Measurements from ENCODE around the gene ATP6V0E1.

ATP6V0E1 gene

GRCh38 chr5:172957458-172957857 lies 26.1 kb upstream of the ATP6V0E1 start:
- DNase-seq: no peak

GRCh38 chr5:172958331-172959046 lies 25.1 kb upstream of the ATP6V0E1 start:
- peak; percentile 57 to 71 for DNase-seq

GRCh38 chr5:172959824-172960799 lies 23.5 kb upstream of the ATP6V0E1 start:
- peak in 1 of 2 donors; percentile 7 for DNase-seq

GRCh38 chr5:172969921-172970320 lies 13.7 kb upstream of the ATP6V0E1 start:
- no peak for DNase-seq

GRCh38 chr5:172971482-172971881 lies 12.1 kb upstream of the ATP6V0E1 start:
- DNase-seq: no peak

GRCh38 chr5:172972552-172972951 lies 11.0 kb upstream of the ATP6V0E1 start:
- DNase-seq: no peak

GRCh38 chr5:172973127-172973916 lies 10.2 kb upstream of the ATP6V0E1 start:
- DNase-seq: no peak

- no peak for DNase-seq
Measured at GRCh38 chr5:172973931-172974330, 9.6 kb upstream of the ATP6V0E1 start.

GRCh38 chr5:172975289-172975688 lies 8.3 kb upstream of the ATP6V0E1 start:
- no peak for DNase-seq

- DNase-seq: no peak
Measured at GRCh38 chr5:172979778-172980177, 3.8 kb upstream of the ATP6V0E1 start.

- DNase-seq: no peak
Measured at GRCh38 chr5:172981931-172982330, 1.6 kb upstream of the ATP6V0E1 start.

GRCh38 chr5:172984244-172984953 lies 828 bp downstream of the ATP6V0E1 start:
- DNase-seq: peak; percentile 79 to 81

- no peak for DNase-seq
Measured at GRCh38 chr5:172985596-172985995, 2.0 kb downstream of the ATP6V0E1 start.

GRCh38 chr5:172988276-172988675 lies 4.7 kb downstream of the ATP6V0E1 start:
- DNase-seq: no peak

GRCh38 chr5:172990776-172991175 lies 7.2 kb downstream of the ATP6V0E1 start:
- no peak for DNase-seq

GRCh38 chr5:172994405-172994804 lies 10.8 kb downstream of the ATP6V0E1 start:
- DNase-seq: no peak

GRCh38 chr5:172999372-172999973 lies 15.9 kb downstream of the ATP6V0E1 start:
- DNase-seq: no peak

- no peak for DNase-seq
Measured at GRCh38 chr5:172999974-173000373, 16.4 kb downstream of the ATP6V0E1 start.

GRCh38 chr5:173001229-173001841 lies 17.8 kb downstream of the ATP6V0E1 start:
- DNase-seq: peak in 1 of 2 donors; percentile 10

- DNase-seq: no peak
Measured at GRCh38 chr5:173003360-173003759, 19.8 kb downstream of the ATP6V0E1 start.

GRCh38 chr5:173004013-173004412 lies 20.4 kb downstream of the ATP6V0E1 start:
- no peak for DNase-seq

Measured in CD4-positive, alpha-beta T cell treated with Interferon alpha-2 for 1 hour (primary cell).